ENCODE results near the gene BRICD5. TPM values are rescaled to one million over a fixed set of nuclear protein-coding genes. Genes with fewer than 3 reads are reported as not detected.

BRICD5 gene
- total and polyA plus RNA-seq, 2 of the 4 experiments (the other 2 are of a cell fraction): 0.18 to 0.94 TPM

GRCh38 chr16:2197765-2198164 is 12.9 kb downstream of the BRICD5 start:
- Histone ChIP-seq H4K20me1 (ENCODE audit: insufficient read depth, low read length) (no peaks in the 10 kb centered on the region; the same call in 1 of the 2 replicates), H2BK15ac (ENCODE audit: low read depth, low read length) (no peak overlapping the region), H2AK9ac (replicated peaks; ENCODE audit: low read depth, low read length, poor library complexity) (no peak overlapping the region), H4K5ac (ENCODE audit: low read depth, low read length) (no peak overlapping the region), H4K91ac (ENCODE audit: insufficient read depth, low read depth, low read length) (no peak overlapping the region), H2BK120ac (ENCODE audit: low read depth, low read length) (no peak overlapping the region), H3K9me3 (ENCODE audit: control insufficient read depth, insufficient read depth, low read length) (no peaks in the 10 kb centered on the region), H3K18ac (ENCODE audit: low read depth, low read length) (no peak overlapping the region), H2AFZ (replicated peaks; ENCODE audit: low read length, poor library complexity) (no peak overlapping the region), H3K4me2 (ENCODE audit: low read depth, low read length) (no peak overlapping the region), H3K4me3 (ENCODE audit: insufficient read depth, low read depth, low read length) (no peak overlapping the region), H3K27ac (ENCODE audit: insufficient read depth, low read length) (no peak overlapping the region), H3K9ac (ENCODE audit: low read depth, low read length) (no peak overlapping the region), H3K4me1 (ENCODE audit: control insufficient read depth, insufficient read depth, low read length) (no peaks in the 10 kb centered on the region), H3K56ac (ENCODE audit: extremely low read depth, insufficient read depth, low read length) (no peak overlapping the region), H4K8ac (ENCODE audit: low read depth in 2 of 2, low read length in 2 of 2) (no peak overlapping the region), H3K79me1 (ENCODE audit: low read depth in 1 of 2, low read length in 2 of 2) (no peaks in the 10 kb centered on the region), H3K27me3 (ENCODE audit: control insufficient read depth, insufficient read depth, low read length) (peaks cover 67% of the 10 kb centered on the region), H3K23ac (ENCODE audit: low read depth, low read length) (no peak overlapping the region), H3K9me1 (ENCODE audit: insufficient read depth, low read length) (no peaks in the 10 kb centered on the region), H2BK5ac (ENCODE audit: low read depth, low read length, poor library complexity, severe bottlenecking) (no peak overlapping the region), H3K14ac (replicated peaks; ENCODE audit: low read depth, low read length) (no peak overlapping the region), H3K36me3 (ENCODE audit: control insufficient read depth, insufficient read depth, low read length) (no peaks in the 10 kb centered on the region), H3K4ac (ENCODE audit: low read depth, low read length) (no peak overlapping the region), H2AK5ac (ENCODE audit: low read depth, low read length) (no peak overlapping the region), H2BK20ac (ENCODE audit: low read depth, low read length) (no peak overlapping the region)
- DNase-seq: no peak
- dilution Hi-C loops (cut with HindIII; ENCODE audit: low sequenced_read_pairs, unreplicated experiment) (no loop called here), in situ Hi-C loops (cut with MboI; ENCODE audit: low sequenced_read_pairs) (no loop called here), intact Hi-C loops (cut with micrococcal nuclease) (no loop called here)
- no TSS peak for BruUV-seq (replicated peaks)
- no peak for ATAC-seq (ENCODE audit: low read depth)
- POLR2A ChIA-PET (ENCODE audit: unreplicated experiment): no interaction called here
- 67% methylated on average over 1 of the region's 6 CpGs; no CpG with 5 or more reads in 1 of the 2 experiments for WGBS, 2 experiments (ENCODE audit: extremely low coverage in 2 of 2, insufficient read length in 1 of 2)
- CTCF ChIA-PET: no interaction called here
- TF ChIP-seq ELK1 (IDR thresholded peaks at IDR 0.05; ENCODE audit: borderline replicate concordance, low read depth, low read length) (no peak), FOS (IDR thresholded peaks at IDR 0.05; ENCODE audit: low read depth, low read length) (no peak), NFE2L2 (IDR thresholded peaks at IDR 0.05; ENCODE audit: low read depth, low read length) (no peak), RAD21 (IDR thresholded peaks at IDR 0.05; ENCODE audit: low read length) (no peak), MAZ (IDR thresholded peaks at IDR 0.05; ENCODE audit: borderline replicate concordance, low read depth, low read length) (no peak), CHD1 (IDR thresholded peaks at IDR 0.05; ENCODE audit: low read depth, low read length) (no peak), MAFK (IDR thresholded peaks at IDR 0.05; ENCODE audit: low read depth, low read length) (no peak), MXI1 (IDR thresholded peaks at IDR 0.05; ENCODE audit: borderline replicate concordance, low read depth, low read length) (no peak)

Measured in IMR-90 (cell line).